RPMI8226 (cell line): ENCODE results near the gene ZMAT5.

Experiments
- DNase-seq: peaks from one replicate; pipeline ENCODE4 v3.0.0-alpha.2; 2015

ZMAT5 gene, protein sequence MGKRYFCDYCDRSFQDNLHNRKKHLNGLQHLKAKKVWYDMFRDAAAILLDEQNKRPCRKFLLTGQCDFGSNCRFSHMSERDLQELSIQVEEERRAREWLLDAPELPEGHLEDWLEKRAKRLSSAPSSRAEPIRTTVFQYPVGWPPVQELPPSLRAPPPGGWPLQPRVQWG

DNA sequence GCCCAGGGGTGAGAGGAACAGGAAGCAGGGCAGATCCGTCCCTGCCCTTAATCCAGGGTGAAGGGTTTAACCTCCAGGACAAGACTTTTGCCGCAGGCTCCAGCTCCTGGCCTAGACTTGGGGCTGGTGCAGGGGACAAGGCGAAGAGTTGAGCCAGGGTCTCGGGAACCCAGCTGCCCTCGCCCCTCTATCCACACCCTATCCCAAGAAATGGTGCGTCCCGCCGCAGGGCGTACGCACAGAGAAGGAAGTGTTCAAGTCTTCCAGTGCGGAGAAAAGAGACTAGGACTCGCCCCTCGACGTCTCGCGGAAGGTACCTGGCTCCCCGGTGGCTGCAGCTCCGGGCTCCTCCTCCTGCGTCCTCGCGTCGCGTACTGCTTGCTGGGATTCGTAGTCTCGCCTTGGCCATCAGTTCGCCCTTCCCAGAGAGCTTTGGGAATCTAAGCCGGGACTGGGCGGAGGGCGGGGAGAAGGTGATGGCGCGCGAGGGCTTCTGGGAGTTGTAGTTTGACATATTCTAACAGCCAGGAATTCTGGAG is at the start of gene ZMAT5:
ZMAT5 (minus strand) TSS at position 376 of the 539 bp plus-strand sequence. CDS start 18,463 bp downstream, outside the sequence.
- peak; percentile 98 for DNase-seq

DNA sequence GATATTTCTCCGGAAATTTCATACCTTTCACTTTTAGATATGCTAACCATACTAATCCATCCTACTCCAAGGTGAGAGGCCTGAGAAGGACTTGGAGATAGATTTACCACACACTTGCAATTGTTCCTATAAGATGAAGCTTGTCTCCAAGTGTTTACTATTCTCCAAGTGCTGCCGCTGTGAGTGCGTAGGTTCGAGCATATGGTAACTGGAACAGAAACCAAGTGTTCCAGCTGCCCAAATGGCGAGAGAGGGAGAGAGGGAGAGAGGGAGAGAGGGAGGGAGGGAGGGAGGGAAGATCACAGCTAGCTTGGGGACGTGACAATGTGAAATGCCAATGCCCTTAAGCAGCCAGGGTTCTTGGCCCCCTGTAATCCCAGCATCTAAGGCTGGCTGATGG is 49.7 kb upstream of the ZMAT5 start:
- DNase-seq: no peak

DNA sequence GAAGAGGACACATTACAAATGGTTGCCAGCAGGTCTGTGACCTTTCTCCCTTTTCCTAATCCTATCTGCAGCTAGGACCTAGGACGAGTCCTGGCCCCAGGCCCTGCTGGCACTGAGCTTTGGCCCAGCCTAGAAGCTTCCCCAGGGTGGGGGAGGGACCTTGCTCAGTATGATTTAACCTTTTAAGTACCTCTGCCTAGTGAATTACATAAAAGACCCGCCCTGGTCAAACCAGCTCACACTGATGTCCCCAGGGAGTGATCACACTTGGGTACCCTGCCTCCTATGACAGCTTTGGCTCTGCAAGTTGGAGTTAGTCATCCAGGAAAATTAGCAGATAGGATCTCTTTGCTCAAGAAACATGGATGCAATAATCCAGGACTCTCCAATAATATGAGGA is 49.3 kb upstream of the ZMAT5 start:
- no peak for DNase-seq

DNA sequence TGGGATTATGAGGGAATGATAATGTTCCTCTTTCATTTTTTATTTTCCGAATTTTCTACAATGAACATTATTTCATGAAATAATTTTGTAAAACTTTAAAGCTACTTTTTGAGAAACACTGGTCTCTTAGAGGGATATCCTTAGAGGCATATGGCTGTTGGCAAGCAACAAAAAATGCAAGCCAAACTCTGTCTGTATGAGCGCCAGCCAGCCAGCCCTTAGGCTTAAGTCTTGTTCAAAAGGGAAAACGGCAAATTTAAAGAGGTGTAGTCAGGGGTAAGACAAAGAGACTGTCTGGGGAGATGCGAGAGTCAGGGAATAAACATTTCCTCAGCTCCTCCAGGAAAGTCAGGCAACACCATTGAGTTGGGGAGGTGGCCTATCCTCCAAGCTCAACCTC is 48.8 kb upstream of the ZMAT5 start:
- DNase-seq: no peak

DNA sequence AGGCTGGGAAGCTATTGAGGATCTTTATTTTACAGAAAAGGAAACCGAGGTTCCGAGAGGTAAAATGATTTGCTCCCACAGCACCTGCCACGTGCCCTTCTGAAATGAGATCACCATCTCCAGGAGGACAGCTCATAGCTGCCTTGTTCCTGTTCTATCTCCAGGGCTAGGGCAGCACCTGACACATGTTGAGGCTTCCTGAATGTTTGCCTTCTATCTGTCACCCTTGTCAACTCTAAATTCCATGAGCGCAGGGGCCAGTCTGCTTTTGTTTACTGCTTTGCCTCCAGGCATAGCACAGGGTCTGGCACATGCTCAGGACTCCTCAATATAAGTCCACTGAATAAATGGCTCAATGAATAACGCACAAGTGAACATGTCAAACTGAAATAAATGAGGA is 47.2 kb upstream of the ZMAT5 start:
- no peak for DNase-seq

DNA sequence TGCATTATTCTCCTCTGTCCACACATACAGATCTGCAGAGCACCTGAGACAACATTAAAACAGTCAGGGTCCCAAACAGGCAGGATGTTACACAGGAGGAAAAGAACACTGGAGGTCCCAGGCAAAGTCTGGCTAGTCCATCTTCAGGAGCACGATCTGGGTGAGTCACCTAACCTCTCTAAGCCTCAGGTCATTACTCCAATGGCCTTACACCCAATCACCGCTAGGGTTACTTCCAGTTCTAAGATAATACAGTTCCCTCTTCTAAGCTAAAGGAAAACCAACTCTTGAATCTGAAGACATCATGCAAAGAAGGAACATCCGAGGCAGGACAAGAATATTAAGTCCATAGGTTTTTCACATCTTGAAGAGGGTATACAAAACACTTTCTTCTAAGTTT is 46.8 kb upstream of the ZMAT5 start:
- no peak for DNase-seq

DNA sequence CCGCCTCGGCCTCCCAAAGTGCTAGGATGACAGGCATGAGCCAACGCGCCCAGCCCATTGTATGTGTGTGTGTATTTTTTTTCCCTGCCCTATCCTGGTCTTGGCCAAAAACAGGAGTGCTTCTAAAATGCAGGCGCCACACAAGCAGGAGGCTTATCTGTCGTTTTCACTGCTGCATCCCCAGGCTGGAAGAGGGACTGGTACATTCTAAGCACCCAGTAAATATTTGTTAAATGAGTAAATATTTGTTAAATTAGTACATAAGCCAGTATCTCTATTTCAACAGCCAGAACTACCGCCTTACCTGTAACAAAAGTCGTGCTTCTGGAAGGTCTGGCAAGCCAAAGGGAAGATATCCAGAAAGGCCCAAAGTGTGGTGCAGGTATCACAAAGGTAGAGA is 46.3 kb upstream of the ZMAT5 start:
- no peak for DNase-seq

DNA sequence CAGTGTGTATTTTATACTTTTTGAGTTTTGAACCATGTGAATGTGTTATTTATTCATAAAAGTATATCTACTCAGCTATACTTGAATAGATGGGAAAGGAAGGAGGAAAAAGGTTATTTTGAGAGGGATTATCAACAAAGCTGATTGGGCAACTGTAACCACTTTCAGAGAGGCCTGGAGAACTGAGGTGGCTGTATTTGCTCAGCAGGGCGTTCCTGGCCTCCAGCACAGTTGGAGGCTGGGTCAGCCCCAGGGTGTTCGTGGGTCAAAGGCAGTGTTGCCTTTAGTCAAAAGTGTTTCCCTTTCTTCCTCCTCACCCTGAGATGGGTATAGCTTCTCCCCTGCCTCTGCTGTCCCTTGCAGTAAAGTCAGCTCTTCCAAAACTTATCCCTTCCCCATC is 44.6 kb upstream of the ZMAT5 start:
- DNase-seq: no peak

DNA sequence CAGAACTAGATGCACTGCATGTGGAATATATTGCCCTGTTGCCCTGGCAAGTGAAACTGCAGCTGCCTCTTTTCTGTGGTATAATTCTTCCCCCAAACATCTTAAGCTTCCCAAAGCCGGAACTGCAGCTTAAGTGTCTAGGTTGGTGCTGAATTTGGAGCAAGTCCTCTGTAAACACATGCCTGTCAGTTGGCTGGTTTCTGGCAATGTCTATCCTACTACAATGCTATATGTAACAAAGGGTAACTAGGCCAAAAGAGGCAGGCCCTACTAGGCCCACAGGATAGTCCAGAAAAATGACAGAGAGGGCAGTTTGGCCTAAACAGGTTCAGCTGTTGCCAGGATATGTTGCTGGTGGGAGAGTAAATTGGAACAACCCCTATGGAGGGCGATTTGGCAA is 43.4 kb upstream of the ZMAT5 start:
- no peak for DNase-seq

DNA sequence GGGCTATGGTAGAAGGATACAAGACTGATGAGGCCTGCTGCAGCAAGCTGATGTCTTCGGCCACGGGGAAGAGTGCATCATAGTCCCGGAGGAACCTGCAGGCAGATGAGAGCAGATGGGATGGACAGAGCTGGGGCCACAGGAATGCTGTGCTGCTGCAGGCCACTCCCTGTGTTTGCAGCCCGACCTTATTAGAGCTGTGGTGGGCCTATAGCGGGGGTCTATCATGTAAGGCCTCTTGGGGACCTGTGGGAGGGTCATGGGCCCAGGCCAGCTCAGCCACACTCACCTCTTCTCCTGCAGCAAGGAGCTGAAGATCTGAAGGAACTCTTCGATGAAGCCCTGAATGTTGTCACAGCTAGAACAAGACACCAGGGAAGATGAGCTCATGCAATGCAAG is 39.4 kb upstream of the ZMAT5 start:
- no peak for DNase-seq

DNA sequence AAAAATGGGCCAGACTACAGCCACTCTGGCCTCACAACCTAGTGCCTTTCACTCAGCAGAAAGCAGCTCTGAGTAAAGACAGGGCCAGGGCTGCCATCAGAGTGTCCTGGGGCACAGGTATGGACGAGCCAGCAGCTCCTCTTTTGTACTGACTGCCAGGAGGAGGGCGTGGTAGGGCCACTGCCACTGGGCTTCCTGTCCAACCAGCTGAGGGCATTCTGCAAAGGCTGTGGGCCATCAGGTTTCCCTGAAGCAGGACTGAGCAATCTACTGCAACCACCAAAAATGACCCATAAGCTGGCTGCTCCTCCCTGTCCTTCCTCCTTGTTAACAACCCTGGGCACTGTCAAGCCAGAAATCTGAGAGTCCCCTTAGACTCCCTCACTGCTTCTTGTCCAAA is 38.2 kb upstream of the ZMAT5 start:
- DNase-seq: no peak

DNA sequence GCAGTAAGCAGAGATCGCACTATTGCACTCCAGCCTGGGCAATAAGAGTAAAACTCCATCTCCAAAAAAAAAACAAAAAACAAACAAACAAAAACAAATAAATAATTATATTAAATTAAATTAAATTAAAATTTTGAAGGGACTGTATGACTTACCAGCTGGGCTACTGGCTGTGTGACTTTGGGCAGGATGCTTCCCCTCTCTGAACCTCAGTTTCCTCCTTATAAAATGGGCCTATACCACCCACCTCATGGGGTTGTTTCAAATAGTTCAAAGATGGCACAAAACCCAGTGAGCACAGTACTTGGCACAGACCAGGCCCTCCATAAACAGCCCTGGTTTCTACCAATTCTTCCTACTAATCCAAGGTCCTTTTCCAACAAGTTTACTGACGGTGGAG is 36.4 kb upstream of the ZMAT5 start:
- DNase-seq: no peak

DNA sequence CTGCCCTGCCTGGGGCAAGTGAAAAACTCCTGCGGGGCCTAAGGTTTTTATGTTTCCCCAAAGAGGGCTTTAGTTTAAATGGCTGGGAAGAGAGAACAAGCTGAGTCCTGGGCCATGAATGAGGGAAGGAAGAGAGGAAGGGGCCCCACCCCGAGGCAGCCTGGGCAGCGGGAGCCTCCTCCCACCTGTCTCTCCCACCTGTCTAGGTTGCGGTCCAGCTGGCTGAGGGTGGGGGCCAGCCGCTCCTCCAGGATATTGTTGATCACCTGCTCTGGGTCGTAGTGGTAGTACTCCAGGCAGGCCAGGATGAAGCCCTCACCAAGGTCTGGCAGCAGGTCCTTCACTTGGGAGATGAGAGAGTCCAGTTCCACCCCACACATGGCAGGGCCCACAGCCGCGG is 35.0 kb upstream of the ZMAT5 start:
- no peak for DNase-seq

DNA sequence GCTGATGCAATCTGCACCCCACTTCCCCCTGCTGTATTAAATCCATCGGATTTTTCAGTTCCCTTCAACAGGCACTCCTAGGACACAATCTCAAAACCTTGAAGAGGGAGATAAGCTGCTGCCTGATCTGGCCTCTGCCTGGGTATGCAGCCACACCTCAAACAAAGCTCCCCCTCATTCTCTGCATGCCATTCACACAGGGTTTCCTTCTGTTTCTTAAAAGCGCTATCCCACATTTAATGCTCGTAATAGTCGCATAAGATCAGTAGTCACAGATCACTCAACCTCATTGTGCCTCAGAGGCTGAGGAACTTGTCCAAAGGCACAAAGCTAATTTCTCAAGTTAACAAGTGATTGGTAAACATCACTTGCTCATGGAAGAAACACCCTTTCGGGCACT is 34.3 kb upstream of the ZMAT5 start:
- DNase-seq: no peak

DNA sequence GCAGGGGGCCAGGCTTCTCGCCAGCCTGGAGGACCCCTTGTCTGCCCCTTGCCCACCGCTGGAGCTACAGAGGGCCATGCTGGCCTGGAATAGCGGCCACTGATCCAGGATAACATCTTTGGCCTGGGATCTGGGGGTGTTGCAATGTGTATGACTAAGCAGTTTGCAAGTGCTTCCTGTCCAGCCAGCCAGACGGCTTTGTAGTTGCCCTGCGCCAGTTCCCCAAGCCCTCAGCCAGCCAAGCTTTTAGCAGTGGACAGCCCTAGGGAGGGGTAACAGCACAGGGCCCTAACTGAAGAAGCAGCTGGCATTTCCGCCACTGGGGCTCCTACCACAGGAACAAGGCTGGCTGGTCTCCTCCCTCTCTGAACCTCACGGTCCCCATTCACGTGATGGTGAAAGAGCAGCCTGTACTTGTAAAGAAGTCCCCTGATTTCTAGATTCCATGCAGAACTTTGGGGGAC is 32.4 kb upstream of the ZMAT5 start:
- DNase-seq: no peak

DNA sequence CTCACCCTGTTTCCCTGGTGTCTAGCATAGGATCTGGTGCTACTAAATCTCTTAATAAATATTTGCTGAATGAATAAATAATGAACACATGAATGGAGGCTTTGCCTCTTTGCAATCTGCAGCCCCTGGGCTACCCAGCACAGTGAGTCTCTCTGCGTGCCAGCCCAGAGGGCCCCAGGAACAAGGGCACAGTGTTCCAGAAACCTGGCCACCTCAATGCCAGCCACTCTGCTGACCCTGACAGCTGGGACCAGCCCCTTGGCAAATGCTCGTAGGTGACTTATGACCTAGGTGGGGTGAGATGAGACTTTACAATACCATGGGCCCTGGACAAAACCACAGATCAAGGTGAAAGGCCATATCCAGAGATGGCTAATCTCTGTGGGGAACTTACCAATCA is 32.0 kb upstream of the ZMAT5 start:
- DNase-seq: no peak

DNA sequence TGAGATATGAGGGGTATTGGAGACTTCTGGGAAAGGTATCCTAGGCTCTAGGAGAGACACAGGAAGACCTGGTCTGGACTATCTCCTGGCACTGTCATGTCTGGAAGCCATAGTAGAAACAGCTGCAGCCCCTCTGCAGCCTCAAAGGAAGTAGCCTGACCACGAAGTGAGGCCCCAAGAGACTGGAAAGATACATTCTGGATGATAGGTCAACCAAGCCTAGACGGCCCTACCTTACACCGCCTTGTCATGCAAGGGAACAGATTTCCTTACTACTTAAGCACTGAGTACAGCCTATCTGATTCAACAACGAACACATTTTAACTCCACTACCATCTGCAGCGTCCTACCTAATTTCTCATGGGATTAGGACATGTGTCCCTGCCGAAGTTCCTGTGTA is 31.5 kb upstream of the ZMAT5 start:
- no peak for DNase-seq

DNA sequence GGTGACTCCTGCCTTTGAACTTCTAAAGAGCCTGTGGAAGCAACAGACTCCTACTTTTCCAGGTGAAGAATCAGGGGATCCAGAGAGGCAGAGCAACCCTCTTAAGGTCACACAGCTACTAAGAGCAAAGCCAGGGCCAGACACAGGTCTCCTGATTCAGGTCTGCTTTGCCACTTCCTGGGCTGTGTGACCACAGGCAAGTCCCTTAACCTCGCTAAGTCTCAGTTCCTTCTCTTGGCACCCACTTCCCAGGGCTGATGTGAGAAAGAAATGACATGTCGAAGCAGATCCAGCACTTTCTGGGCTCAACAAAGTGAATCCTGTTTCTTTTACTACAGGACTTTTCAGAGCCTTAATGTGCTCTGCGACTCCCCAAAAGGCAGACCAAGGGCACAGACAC is 30.5 kb upstream of the ZMAT5 start:
- DNase-seq: no peak

DNA sequence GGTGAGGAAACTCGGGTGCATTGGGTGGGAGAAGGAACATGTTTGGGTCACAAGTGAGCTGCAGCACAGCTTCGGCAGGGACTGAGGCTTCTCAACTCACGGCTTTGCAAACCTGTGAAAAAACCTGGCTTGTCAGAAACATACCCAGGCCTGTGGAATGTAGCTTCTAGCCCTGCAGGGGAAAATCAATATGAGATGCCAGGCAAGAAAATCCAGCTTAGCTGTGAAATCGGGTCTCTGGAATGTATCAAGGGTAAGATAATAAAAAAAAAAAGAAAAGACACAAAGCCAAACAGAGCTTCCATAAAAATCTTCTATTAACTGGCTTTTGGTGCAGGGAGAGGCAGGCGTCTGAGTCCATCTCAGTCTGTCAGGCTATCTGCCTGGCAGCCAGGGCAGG is 28.9 kb upstream of the ZMAT5 start:
- DNase-seq: no peak

DNA sequence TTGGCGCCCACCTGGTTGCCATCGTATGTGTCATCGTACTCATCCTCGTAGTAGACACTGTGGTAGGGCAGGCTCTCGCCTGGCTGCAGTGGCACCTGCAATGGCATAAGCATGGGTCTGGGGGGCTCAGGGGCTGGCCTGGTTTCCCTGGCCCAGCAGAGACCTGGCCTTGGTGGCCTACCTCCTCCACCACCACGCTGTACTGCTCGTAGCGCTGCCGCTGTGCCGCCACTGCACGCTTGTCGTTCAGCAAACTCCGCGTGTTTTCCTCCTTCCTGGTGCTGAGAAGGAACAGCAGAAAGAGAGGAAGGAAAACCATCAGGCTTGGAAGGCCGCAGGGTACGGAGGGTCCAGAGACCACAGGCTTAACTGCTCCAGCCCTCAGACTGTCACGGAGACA is 26.6 kb upstream of the ZMAT5 start:
- no peak for DNase-seq

DNA sequence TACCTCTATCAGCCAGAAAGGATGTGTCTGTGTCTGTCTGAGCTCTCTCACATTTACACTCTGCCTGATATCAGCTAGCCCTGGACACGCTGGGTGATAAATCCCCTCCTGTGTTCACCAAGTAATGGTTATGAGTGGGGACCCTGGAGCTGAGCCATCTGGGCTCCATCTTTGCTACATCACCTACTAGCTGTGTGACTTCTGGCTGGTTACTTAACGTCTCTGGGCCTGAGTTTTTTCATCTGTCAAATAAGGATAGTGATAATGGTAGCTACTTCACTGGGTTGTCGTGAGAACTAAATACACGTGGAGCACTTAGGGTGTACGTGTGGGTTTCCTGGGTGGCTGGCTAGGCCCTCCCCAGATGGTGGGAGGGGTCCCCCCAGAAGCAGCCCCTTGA is 23.3 kb upstream of the ZMAT5 start:
- DNase-seq: no peak

DNA sequence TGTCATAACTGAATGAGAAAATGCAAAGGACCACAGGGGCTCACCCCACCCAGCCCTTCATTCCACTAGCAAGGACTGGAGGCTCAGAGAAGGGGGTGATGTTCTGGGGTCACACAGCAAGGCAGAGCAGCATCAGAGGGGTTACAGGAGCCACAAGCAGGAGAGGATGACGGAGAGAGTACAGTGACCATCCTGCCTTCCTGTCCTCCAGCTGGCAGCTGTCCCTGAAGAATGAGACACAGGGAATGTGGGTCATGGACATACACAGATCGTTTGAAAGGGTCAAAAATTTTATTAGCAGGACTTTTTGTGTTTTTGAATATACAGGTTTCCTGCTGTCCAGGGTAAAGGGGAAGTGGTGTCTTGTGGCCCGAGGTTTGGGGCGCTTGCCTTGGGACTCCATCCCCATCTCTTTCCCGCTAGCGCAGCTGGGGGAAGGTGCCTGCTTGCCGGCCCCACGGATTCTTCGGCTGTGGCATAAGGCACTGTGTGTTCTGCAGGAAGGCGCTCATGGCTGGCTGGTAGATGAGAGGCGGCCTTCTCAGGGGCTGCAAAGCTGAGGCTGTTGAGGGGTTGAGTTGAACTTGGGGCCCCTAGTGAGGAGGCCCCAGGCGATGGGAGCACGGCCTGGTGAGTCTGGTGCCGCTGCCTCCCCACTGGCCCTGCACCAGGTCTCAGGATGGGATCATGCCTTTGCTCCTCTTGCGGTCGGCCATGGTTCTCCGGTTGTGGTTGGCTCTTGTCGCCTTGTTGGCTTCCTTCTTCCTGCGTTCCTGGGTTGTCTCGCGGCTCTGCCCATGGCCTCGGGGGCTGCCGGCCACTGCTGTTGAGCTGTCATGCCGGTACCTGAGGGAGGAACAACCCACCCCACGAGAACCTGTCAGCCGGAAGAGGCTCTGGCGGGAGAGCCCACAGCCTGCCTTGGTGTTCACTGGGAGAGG is 21.8 kb upstream of the ZMAT5 start:
- no peak for DNase-seq

DNA sequence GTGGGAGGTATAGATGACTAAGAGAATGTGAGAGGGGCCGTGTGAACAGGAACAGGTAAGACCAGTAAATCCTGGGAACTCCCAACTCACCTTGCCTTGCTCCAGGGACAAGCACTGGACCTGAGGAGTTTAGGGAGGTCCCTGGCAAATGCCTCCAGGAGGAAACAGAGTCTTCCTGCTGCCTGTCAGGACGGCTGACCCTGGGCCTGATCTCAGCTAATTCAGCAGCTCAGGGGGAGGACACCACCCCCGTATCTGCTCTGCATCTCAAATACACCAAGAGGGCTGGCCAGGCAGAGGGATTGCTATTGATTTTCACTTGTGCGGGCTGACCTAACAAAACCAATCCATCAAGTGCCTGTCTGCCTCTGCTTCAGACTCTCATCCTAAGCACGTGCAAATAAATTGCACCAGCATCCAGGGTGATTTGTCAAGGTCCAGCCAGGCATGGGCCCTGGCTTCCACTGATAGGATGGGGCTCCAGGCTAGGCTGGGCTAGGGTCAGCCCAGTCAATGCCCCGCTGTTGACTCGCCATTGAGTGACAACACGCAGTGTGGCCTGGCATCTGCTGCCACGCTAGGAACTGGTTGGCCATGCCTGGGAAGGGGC is 20.7 kb upstream of the ZMAT5 start:
- no peak for DNase-seq

DNA sequence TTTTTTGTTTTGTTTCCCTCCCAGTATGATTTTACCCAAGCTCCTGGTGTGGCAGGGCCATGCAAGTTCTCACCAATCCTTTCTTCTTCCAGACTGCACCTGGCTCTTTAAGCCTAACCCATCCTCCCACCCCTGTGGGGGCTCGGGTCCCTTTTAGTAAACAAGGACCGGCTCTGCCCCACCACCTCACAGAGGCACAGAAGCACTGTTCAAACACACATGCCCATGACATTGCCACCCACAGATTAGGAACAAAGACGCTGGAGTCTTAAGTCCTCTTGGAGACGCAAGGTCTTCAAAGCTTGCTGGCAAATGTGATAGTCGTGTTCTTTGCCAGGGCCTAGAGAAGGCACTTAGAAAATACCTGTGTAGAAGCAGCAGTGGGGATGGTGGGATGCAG is 19.2 kb upstream of the ZMAT5 start:
- no peak for DNase-seq
